ENCODE data around the gene ATP10A. TPM values are rescaled to one million over a fixed set of nuclear protein-coding genes. Genes with fewer than 3 reads are reported as not detected.
A peak's percentile ranks its signal among the peaks of the same experiment; 100 is the strongest.

Gene ATP10A
- total and polyA plus RNA-seq, 5 donors from 2014 or later, result 2.8 to 16.1 (median 5.5) TPM

DNA sequence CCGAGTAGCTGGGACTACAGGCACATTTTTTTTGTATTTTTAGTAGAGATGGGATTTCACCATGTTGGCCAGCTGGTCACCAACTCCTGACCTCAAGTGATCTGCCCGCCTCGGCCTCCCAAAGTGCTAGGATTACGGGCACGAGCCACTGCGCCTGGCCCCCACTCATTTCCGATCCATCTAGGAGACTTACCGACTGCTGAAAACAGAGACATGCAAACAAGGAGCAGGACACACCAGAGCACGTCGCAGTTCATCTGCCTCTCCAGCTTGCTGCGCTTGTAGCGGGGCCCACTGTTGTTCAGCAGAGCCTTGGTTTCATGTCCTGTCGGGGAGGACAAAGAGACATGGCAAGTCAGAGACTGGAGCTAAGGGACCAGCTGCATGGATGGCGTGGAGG lies 137.4 kb downstream of the ATP10A start:
- no peak for ATAC-seq (ENCODE audit: low read depth in 2 of 2)
- Histone ChIP-seq H3K9me3 (ENCODE audit: control insufficient read depth in 2 of 2, low read length in 2 of 2) (no peaks in the 10 kb centered on the region), H3K36me3 (ENCODE audit: control insufficient read depth, insufficient read depth, low read length) (no peaks in the 10 kb centered on the region), H3K4me1 (ENCODE audit: control insufficient read depth, insufficient read depth, low read length, poor library complexity, severe bottlenecking) (no peaks in the 10 kb centered on the region), H3K27ac (ENCODE audit: insufficient read depth, low read length, poor library complexity, severe bottlenecking) (no peak overlapping the region), H3K27me3 (ENCODE audit: control insufficient read depth, insufficient read depth, low read length) (no peaks in the 10 kb centered on the region), H3K4me3 (ENCODE audit: low read depth, low read length) (no peak overlapping the region)
- peaks cover 14% of the 10 kb centered on the region for H3K36me3 Mint-ChIP-seq
- no peak overlapping the region for H3K27ac Mint-ChIP-seq
- no peaks in the 10 kb centered on the region for H3K4me1 Mint-ChIP-seq
- H3K4me3 Mint-ChIP-seq, result no peak overlapping the region
- DNase-seq, result no peak
- no peaks in the 10 kb centered on the region for H3K27me3 Mint-ChIP-seq
- no peaks in the 10 kb centered on the region for H3K9me3 Mint-ChIP-seq

GRCh38 chr15:25724899-25725298 lies 138.2 kb downstream of the ATP10A start:
- no peaks in the 10 kb centered on the region for H3K27me3 Mint-ChIP-seq
- H3K4me3 Mint-ChIP-seq, result no peak overlapping the region
- Histone ChIP-seq H3K4me3 (ENCODE audit: low read depth, low read length) (no peak overlapping the region), H3K4me1 (ENCODE audit: control insufficient read depth, insufficient read depth, low read length, poor library complexity, severe bottlenecking) (no peaks in the 10 kb centered on the region), H3K9me3 (ENCODE audit: control insufficient read depth in 2 of 2, low read length in 2 of 2) (no peaks in the 10 kb centered on the region), H3K27me3 (ENCODE audit: control insufficient read depth, insufficient read depth, low read length) (no peaks in the 10 kb centered on the region), H3K36me3 (ENCODE audit: control insufficient read depth, insufficient read depth, low read length) (peaks cover under 1% of the 10 kb centered on the region), H3K27ac (ENCODE audit: insufficient read depth, low read length, poor library complexity, severe bottlenecking) (no peak overlapping the region)
- H3K4me1 Mint-ChIP-seq, result no peaks in the 10 kb centered on the region
- peaks cover 14% of the 10 kb centered on the region for H3K36me3 Mint-ChIP-seq
- DNase-seq (no peak), ATAC-seq (ENCODE audit: low read depth in 2 of 2) (no peak)
- H3K9me3 Mint-ChIP-seq, result no peaks in the 10 kb centered on the region
- H3K27ac Mint-ChIP-seq, result peak overlapping the region in 2 of 3 donors; percentile 44 to 69

DNA sequence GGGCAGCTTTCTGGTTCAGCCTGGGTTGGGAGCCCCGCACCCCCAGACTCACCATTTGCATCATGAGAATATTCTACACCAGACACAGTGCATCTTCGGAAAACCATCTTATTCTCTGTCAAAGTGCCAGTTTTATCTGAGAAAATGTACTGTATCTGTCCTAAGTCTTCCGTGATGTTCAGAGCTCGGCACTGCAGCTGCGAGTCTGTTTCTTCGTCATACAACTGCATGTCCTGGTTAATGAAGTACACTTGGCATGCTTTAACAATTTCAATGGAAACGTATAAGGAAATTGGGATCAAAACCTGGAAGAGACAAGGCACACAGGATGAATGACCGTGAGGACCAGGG lies 141.5 kb downstream of the ATP10A start:
- peak overlapping the region; percentile 4 to 63 (median 46) for H3K27ac Mint-ChIP-seq
- no peaks in the 10 kb centered on the region for H3K9me3 Mint-ChIP-seq
- Histone ChIP-seq H3K36me3 (ENCODE audit: control insufficient read depth, insufficient read depth, low read length) (peaks cover 5% of the 10 kb centered on the region), H3K27ac (ENCODE audit: insufficient read depth, low read length, poor library complexity, severe bottlenecking) (no peak overlapping the region), H3K9me3 (ENCODE audit: control insufficient read depth in 2 of 2, low read length in 2 of 2) (no peaks in the 10 kb centered on the region), H3K27me3 (ENCODE audit: control insufficient read depth, insufficient read depth, low read length) (no peaks in the 10 kb centered on the region), H3K4me3 (ENCODE audit: low read depth, low read length) (no peak overlapping the region), H3K4me1 (ENCODE audit: control insufficient read depth, insufficient read depth, low read length, poor library complexity, severe bottlenecking) (no peaks in the 10 kb centered on the region)
- DNase-seq, result no peak
- no peaks in the 10 kb centered on the region for H3K27me3 Mint-ChIP-seq
- peaks cover 14% of the 10 kb centered on the region for H3K36me3 Mint-ChIP-seq
- ATAC-seq (ENCODE audit: low read depth in 2 of 2), result no peak
- no peak overlapping the region for H3K4me3 Mint-ChIP-seq
- no peaks in the 10 kb centered on the region for H3K4me1 Mint-ChIP-seq

- Mint-ChIP-seq H3K27me3 (no peaks in the 10 kb centered on the region), H3K4me3 (no peak overlapping the region), H3K4me1 (no peaks in the 10 kb centered on the region), H3K27ac (no peak overlapping the region), H3K9me3 (no peaks in the 10 kb centered on the region), H3K36me3 (peaks cover 11% of the 10 kb centered on the region)
- Histone ChIP-seq H3K27me3 (ENCODE audit: control insufficient read depth, insufficient read depth, low read length) (no peaks in the 10 kb centered on the region), H3K27ac (ENCODE audit: insufficient read depth, low read length, poor library complexity, severe bottlenecking) (no peak overlapping the region), H3K36me3 (ENCODE audit: control insufficient read depth, insufficient read depth, low read length) (peaks cover 5% of the 10 kb centered on the region), H3K4me1 (ENCODE audit: control insufficient read depth, insufficient read depth, low read length, poor library complexity, severe bottlenecking) (no peaks in the 10 kb centered on the region), H3K4me3 (ENCODE audit: low read depth, low read length) (no peak overlapping the region), H3K9me3 (ENCODE audit: control insufficient read depth in 2 of 2, low read length in 2 of 2) (no peaks in the 10 kb centered on the region)
- DNase-seq (no peak), ATAC-seq (ENCODE audit: low read depth in 2 of 2) (no peak)
These were observed 143.8 kb downstream of the ATP10A start for GRCh38 chr15:25719101-25719985.

DNA sequence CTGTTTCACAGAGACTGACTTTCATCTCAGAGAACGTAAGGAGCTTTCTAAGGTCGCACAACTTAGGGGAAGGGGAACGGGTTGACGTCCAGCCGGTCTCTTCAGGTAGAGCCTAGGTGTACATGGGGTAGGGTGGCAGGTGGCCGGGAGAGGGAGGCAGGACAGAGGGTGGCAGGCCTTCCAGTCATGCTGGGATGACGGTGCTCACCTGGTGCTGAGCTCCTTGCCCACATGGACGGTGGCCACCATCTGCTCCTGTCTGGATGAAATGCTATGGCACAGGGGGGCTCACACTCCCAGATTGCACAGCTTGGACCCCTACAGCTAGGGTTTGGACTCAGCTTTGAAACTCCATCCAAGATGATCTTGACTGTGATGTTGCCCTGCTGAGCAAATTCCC lies 144.5 kb downstream of the ATP10A start:
- H3K36me3 Mint-ChIP-seq, result peaks cover 11% of the 10 kb centered on the region

GRCh38 chr15:25718169-25718536 lies 145.0 kb downstream of the ATP10A start:
- H3K9me3 ChIP-seq (ENCODE audit: control insufficient read depth in 2 of 2, low read length in 2 of 2), result no peaks in the 10 kb centered on the region
- H3K27ac ChIP-seq (ENCODE audit: insufficient read depth, low read length, poor library complexity, severe bottlenecking), result no peak overlapping the region
- ATAC-seq (ENCODE audit: low read depth in 2 of 2), result no peak
- no peak overlapping the region for H3K27ac Mint-ChIP-seq
- no peaks in the 10 kb centered on the region for H3K27me3 ChIP-seq (ENCODE audit: control insufficient read depth, insufficient read depth, low read length)
- H3K4me3 Mint-ChIP-seq, result no peak overlapping the region
- no peak overlapping the region for H3K4me3 ChIP-seq (ENCODE audit: low read depth, low read length)
- H3K9me3 Mint-ChIP-seq, result no peaks in the 10 kb centered on the region
- H3K36me3 ChIP-seq (ENCODE audit: control insufficient read depth, insufficient read depth, low read length), result peaks cover 5% of the 10 kb centered on the region
- H3K36me3 Mint-ChIP-seq, result peaks cover 11% of the 10 kb centered on the region
- no peak for DNase-seq
- no peaks in the 10 kb centered on the region for H3K4me1 ChIP-seq (ENCODE audit: control insufficient read depth, insufficient read depth, low read length, poor library complexity, severe bottlenecking)
- no peaks in the 10 kb centered on the region for H3K27me3 Mint-ChIP-seq
- no peaks in the 10 kb centered on the region for H3K4me1 Mint-ChIP-seq

More for the DNA sequence above, 144.5 kb downstream of the ATP10A start:
- no peak overlapping the region for H3K27ac Mint-ChIP-seq
- H3K4me1 Mint-ChIP-seq, result no peaks in the 10 kb centered on the region
- Histone ChIP-seq H3K9me3 (ENCODE audit: control insufficient read depth in 2 of 2, low read length in 2 of 2) (no peaks in the 10 kb centered on the region), H3K27me3 (ENCODE audit: control insufficient read depth, insufficient read depth, low read length) (no peaks in the 10 kb centered on the region), H3K4me3 (ENCODE audit: low read depth, low read length) (no peak overlapping the region), H3K36me3 (ENCODE audit: control insufficient read depth, insufficient read depth, low read length) (peaks cover 5% of the 10 kb centered on the region), H3K27ac (ENCODE audit: insufficient read depth, low read length, poor library complexity, severe bottlenecking) (no peak overlapping the region), H3K4me1 (ENCODE audit: control insufficient read depth, insufficient read depth, low read length, poor library complexity, severe bottlenecking) (no peaks in the 10 kb centered on the region)
- no peaks in the 10 kb centered on the region for H3K9me3 Mint-ChIP-seq
- H3K4me3 Mint-ChIP-seq, result no peak overlapping the region
- no peak for DNase-seq
- no peak for ATAC-seq (ENCODE audit: low read depth in 2 of 2)
- no peaks in the 10 kb centered on the region for H3K27me3 Mint-ChIP-seq

- H3K27me3 ChIP-seq (ENCODE audit: control insufficient read depth, insufficient read depth, low read length), result no peaks in the 10 kb centered on the region
- Mint-ChIP-seq H3K36me3 (peaks cover 9% of the 10 kb centered on the region), H3K9me3 (no peaks in the 10 kb centered on the region), H3K27ac (no peak overlapping the region), H3K27me3 (no peaks in the 10 kb centered on the region), H3K4me1 (no peaks in the 10 kb centered on the region), H3K4me3 (no peak overlapping the region)
- no peaks in the 10 kb centered on the region for H3K9me3 ChIP-seq (ENCODE audit: control insufficient read depth in 2 of 2, low read length in 2 of 2)
- H3K4me1 ChIP-seq (ENCODE audit: control insufficient read depth, insufficient read depth, low read length, poor library complexity, severe bottlenecking), result no peaks in the 10 kb centered on the region
- H3K4me3 ChIP-seq (ENCODE audit: low read depth, low read length), result no peak overlapping the region
- H3K27ac ChIP-seq (ENCODE audit: insufficient read depth, low read length, poor library complexity, severe bottlenecking), result no peak overlapping the region
- H3K36me3 ChIP-seq (ENCODE audit: control insufficient read depth, insufficient read depth, low read length), result peaks cover 5% of the 10 kb centered on the region
- ATAC-seq (ENCODE audit: low read depth in 2 of 2), result no peak
- DNase-seq, result no peak
These were observed 145.5 kb downstream of the ATP10A start for GRCh38 chr15:25717457-25718168.

DNA sequence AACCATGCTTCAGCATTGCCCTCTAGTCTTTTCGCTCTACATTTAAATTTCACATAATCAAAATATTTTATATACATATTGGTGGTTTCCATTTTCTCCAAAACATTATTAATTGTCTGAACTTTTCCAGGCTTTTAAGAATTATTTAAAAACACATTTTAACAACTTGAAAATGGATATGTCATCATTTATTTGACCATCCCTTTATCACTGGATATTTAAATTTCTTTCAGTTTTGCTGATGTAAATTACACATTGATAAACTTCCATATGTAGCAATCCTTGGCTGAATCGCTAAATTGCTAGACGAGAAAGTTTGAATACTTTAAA lies 146.0 kb downstream of the ATP10A start:
- no peak overlapping the region for H3K4me3 ChIP-seq (ENCODE audit: low read depth, low read length)
- H3K4me3 Mint-ChIP-seq, result no peak overlapping the region
- no peaks in the 10 kb centered on the region for H3K9me3 Mint-ChIP-seq
- no peaks in the 10 kb centered on the region for H3K9me3 ChIP-seq (ENCODE audit: control insufficient read depth in 2 of 2, low read length in 2 of 2)
- H3K27me3 Mint-ChIP-seq, result no peaks in the 10 kb centered on the region
- H3K4me1 ChIP-seq (ENCODE audit: control insufficient read depth, insufficient read depth, low read length, poor library complexity, severe bottlenecking), result no peaks in the 10 kb centered on the region
- ATAC-seq (ENCODE audit: low read depth in 2 of 2) (no peak), DNase-seq (no peak)
- peaks cover 5% of the 10 kb centered on the region for H3K36me3 ChIP-seq (ENCODE audit: control insufficient read depth, insufficient read depth, low read length)
- H3K4me1 Mint-ChIP-seq, result no peaks in the 10 kb centered on the region
- H3K27me3 ChIP-seq (ENCODE audit: control insufficient read depth, insufficient read depth, low read length), result no peaks in the 10 kb centered on the region
- H3K36me3 Mint-ChIP-seq, result peaks cover 9% of the 10 kb centered on the region
- H3K27ac Mint-ChIP-seq, result no peak overlapping the region
- no peak overlapping the region for H3K27ac ChIP-seq (ENCODE audit: insufficient read depth, low read length, poor library complexity, severe bottlenecking)
